K562 (cell line): ENCODE measurements around the gene UVRAG. TPM values are rescaled to one million over a fixed set of nuclear protein-coding genes. Genes with fewer than 3 reads are reported as not detected.

Experiments
- ATAC-seq: fragments of 200-7000 bp; cut with Tn5 transposase; 3 replicates; pipeline ENCODE4 v1.9.1; 2020; ENCODE audit warnings: moderate library complexity
- BruUV-seq: library from RNA; stranded (reverse); fragments of 400-500 nt; replicated peaks from 2 replicates; lab custom pipeline; 2021; lab: Mats Ljungman, UMichigan
- CTCF ChIA-PET: fragments of 300-600 bp; formaldehyde crosslinking; extraction: SDS; loops from one replicate; lab custom pipeline; 2021; ENCODE audit warnings: low intra/inter-chr PET ratio; lab: Yijun Ruan, JAX
- POLR2A ChIA-PET: fragments of 300-600, 350-650 bp; sonication (Branson Sonifier 250); formaldehyde crosslinking; extraction: SDS; loops from one replicate; lab custom pipeline; 2021; ENCODE audit warnings: antibody characterized with exemption, inconsistent platforms; lab: Yijun Ruan, JAX
- DNase-seq, 4 experiments: peaks; one replicate each; pipeline versions ENCODE4 v3.0.0 to v3.0.0-alpha.2; 2011 to 2018; ENCODE audit warnings: low spot score in 3 of 4, mixed read lengths in 3 of 4; ENCODE audit errors: extremely low read depth in 1 of 4
- FAIRE-seq: peaks from 2 replicates; lab custom pipeline; 2011; peaks lifted over from hg19 to GRCh38; lab: Jason Lieb, UNC
- H2AFZ ChIP-seq: 2 replicates; pipeline ENCODE4 v1.6.0; 2011; ENCODE audit warnings: low read depth, low read length, control low read depth, inconsistent platforms
- H3K27ac ChIP-seq: fragments of 200-600 bp; 3 replicates; pipeline ENCODE4 v1.8.0; 2011; ENCODE audit warnings: low read depth, mild to moderate bottlenecking, control low read depth, inconsistent platforms, low read length, moderate library complexity, mixed read lengths; ENCODE audit errors: extremely low read depth
- H3K27me3 ChIP-seq, 2 experiments: fragments of 300-600 bp in 1 of 2; 2 replicates in 1 of 2; 3 replicates in 1 of 2; pipeline versions ENCODE4 v1.6.0 to v1.8.0; 2011; ENCODE audit warnings: inconsistent platforms in 2 of 2, low read length in 2 of 2, mild to moderate bottlenecking in 1 of 2, mixed read lengths in 1 of 2, moderate library complexity in 1 of 2; ENCODE audit not compliant: control insufficient read depth in 2 of 2, insufficient read depth in 2 of 2
- H3K36me3 ChIP-seq: fragments of 300-600 bp; 3 replicates; pipeline ENCODE4 v1.8.0; 2011; ENCODE audit warnings: mild to moderate bottlenecking, low read length, inconsistent platforms; ENCODE audit not compliant: control insufficient read depth, insufficient read depth
- H3K4me1 ChIP-seq, 2 experiments: fragments of 200-600 bp in 1 of 2; replicated peaks in 1 of 2; 2 replicates in 1 of 2; 3 replicates in 1 of 2; pipeline versions ENCODE4 v1.5.1 to v1.8.0; 2011; ENCODE audit warnings: inconsistent platforms in 2 of 2, low read length in 2 of 2, mild to moderate bottlenecking in 1 of 2, mixed read lengths in 1 of 2, moderate library complexity in 1 of 2; ENCODE audit not compliant: control insufficient read depth in 2 of 2, insufficient read depth in 2 of 2
- H3K4me2 ChIP-seq: 2 replicates; pipeline ENCODE4 v1.6.1; 2011; ENCODE audit warnings: low read length, control low read depth, inconsistent platforms, mixed read lengths; ENCODE audit not compliant: insufficient read depth
- H3K4me3 ChIP-seq: fragments of 200-600 bp; sonication (generic), shearing (Covaris generic); 2 replicates; pipeline ENCODE4 v1.5.1; 2016; ENCODE audit warnings: control low read depth, inconsistent platforms
- H3K79me2 ChIP-seq: fragments of 200-600 bp; 3 replicates; pipeline ENCODE4 v1.8.0; 2011; ENCODE audit warnings: low read length, inconsistent platforms; ENCODE audit not compliant: control insufficient read depth, insufficient read depth
- H3K9ac ChIP-seq, 2 experiments: 2 replicates each; pipeline versions ENCODE4 v1.6.0 to v1.6.1; 2011; ENCODE audit warnings: low read depth in 2 of 2, low read length in 2 of 2, control low read depth in 1 of 2, inconsistent platforms in 1 of 2, mild to moderate bottlenecking in 1 of 2, mixed read lengths in 1 of 2; ENCODE audit not compliant: insufficient read depth in 1 of 2
- H3K9me1 ChIP-seq: one replicate; pipeline ENCODE4 v1.6.0; 2011; ENCODE audit warnings: inconsistent platforms, mild to moderate bottlenecking, low read length, moderate library complexity; ENCODE audit not compliant: control insufficient read depth, insufficient read depth
- H3K9me3 ChIP-seq: replicated peaks from 2 replicates; pipeline ENCODE4 v1.5.1; 2011; ENCODE audit warnings: low read depth, low read length, inconsistent platforms; ENCODE audit not compliant: control insufficient read depth, insufficient read depth
- H4K20me1 ChIP-seq: replicated peaks from 2 replicates; pipeline ENCODE4 v1.6.1; 2011; ENCODE audit warnings: low read length, inconsistent platforms, mixed read lengths; ENCODE audit not compliant: control insufficient read depth, insufficient read depth
- EZH2 ChIP-seq: IDR thresholded peaks from 2 replicates; pipeline ENCODE4 v1.6.1; 2012; ENCODE audit warnings: low read depth, mild to moderate bottlenecking, inconsistent platforms, low read length, borderline replicate concordance
- PRDM10 ChIP-seq: fragments of 450-650 bp; IDR thresholded peaks from 2 replicates; pipeline ENCODE4 v1.6.1; 2018; ENCODE audit not compliant: partially characterized antibody
- PURB ChIP-seq: sonication (generic); formaldehyde crosslinking; IDR thresholded peaks from 2 replicates; pipeline ENCODE4 v1.9.0; 2021; ENCODE audit warnings: low read depth, mild to moderate bottlenecking, missing genetic modification reagents
- WGBS: fragments of 100-300 bp; shearing (Covaris generic); methylation state at CpG from one replicate; pipeline ENCODE4 v1.1.6; 2016; ENCODE audit warnings: low coverage, mixed read lengths; ENCODE audit not compliant: insufficient coverage; ENCODE audit errors: missing lambda C conversion rate; 5-methylcytosine and 5-hydroxymethylcytosine counted together
- in situ Hi-C: fragments of 300-500 bp; cut with MboI; formaldehyde crosslinking; loops from 4 replicates; pipeline ENCODE4 v1.15.0; 2018; ENCODE audit warnings: inconsistent platforms, mixed read lengths
- intact Hi-C: fragments of 100-400 bp; cut with micrococcal nuclease; formaldehyde crosslinking; loops from 2 replicates; pipeline ENCODE4 v1.14.2; 2022
- polyA plus RNA-seq, 8 experiments: library from polyadenylated mRNA; depleted of rRNA in 4 of 8; stranded (reverse) in 5 of 8; unstranded in 3 of 8; fragments of >200 nt; fragmentation: Nextera tagmentation in 2 of 8; fragmentation: Illumina TruSeq in 1 of 8; extraction: Ambion mirVana in 2 of 8; extraction: Trizol in 1 of 8; gene quantifications; 2 replicates each; pipeline versions ENCODE4 v1.2.1 to v1.2.3, GENCODE V29; 2011 to 2014; ENCODE audit warnings: inconsistent platforms in 1 of 8, missing spikeins in 1 of 8
- total RNA-seq, 7 experiments: library from RNA; depleted of rRNA in 6 of 7; stranded (reverse); fragments of >200 nt in 6 of 7; fragmentation: Illumina TruSeq in 2 of 7; extraction: Trizol in 2 of 7; gene quantifications; 2 replicates each; pipeline versions ENCODE4 v1.2.1 to v1.2.3, GENCODE V29; 2011 to 2021; ENCODE audit warnings: low replicate concordance in 1 of 7

UVRAG gene
- total and polyA plus RNA-seq, 9 of the 15 experiments (the other 6 are each of a cell fraction or from before 2014, with no cell fraction given) = 3.1 to 17.8 (median 12.4) TPM

GRCh38 chr11:75840522-75840921 lies 25.5 kb downstream of the UVRAG start:
- Histone ChIP-seq H3K79me2 (peaks cover 23% of the 10 kb centered on the region; the same call in 2 of the 3 replicates), H2AFZ (no peak overlapping the region), H3K4me2 (no peak overlapping the region), H3K27me3 (no peaks in the 10 kb centered on the region), H3K9me1 (no peaks in the 10 kb centered on the region), H3K9me3 (no peaks in the 10 kb centered on the region), H3K36me3 (no peaks in the 10 kb centered on the region; the same call in 1 of the 3 replicates), H3K4me3 (no peak overlapping the region), H3K27ac (no peak overlapping the region), H3K4me1 (peaks cover 0 to 11% of the 10 kb centered on the region in 2 experiments; a peak in 1 of 5 replicates), H4K20me1 (no peaks in the 10 kb centered on the region; the same call in 1 of the 2 replicates), H3K9ac (no peak overlapping the region)
- CTCF ChIA-PET = no interaction called here
- in situ Hi-C loops = no loop called here
- no TSS peak for BruUV-seq
- POLR2A ChIA-PET = interaction anchor here (0.6 to 1.1 kb wide), 2 partner anchors 10 to 13 kb away, joined by 3 to 4 read pairs; no protein-coding TSS in a partner anchor
- ATAC-seq = no peak
- DNase-seq = no peak
- TF ChIP-seq PURB (CRISPR knock-in tag) (no peak), EZH2 (no peak), PRDM10 (no peak)
- 100% methylated on average over 1 of the region's 1 CpG for WGBS
- FAIRE-seq = no peak
- intact Hi-C loops = no loop called here
